ENCODE data around the gene RSAD2.
"Not testable (repeated sequence)": the region's sequence is repeated elsewhere in the genome, so short reads cannot be mapped to it uniquely, and the experiment has no call there.

Gene RSAD2

GRCh38 chr2:6881516-6881915 is 3.9 kb downstream of the RSAD2 start:
- no peak overlapping the region for H3K27ac ChIP-seq (ENCODE audit: low read depth, low read length, severe bottlenecking)
- peaks cover 6% of the 10 kb centered on the region for H3K9me3 ChIP-seq (ENCODE audit: control insufficient read depth, low read length)
- 87 to 98% methylated on average over 5 of the region's 5 CpGs for WGBS, 2 experiments (ENCODE audit: insufficient coverage in 2 of 2)
- H3K4me1 ChIP-seq (ENCODE audit: control insufficient read depth, insufficient read depth, low read length, poor library complexity, severe bottlenecking) = no peaks in the 10 kb centered on the region
- H3K36me3 ChIP-seq (ENCODE audit: control insufficient read depth, insufficient read depth, low read length) = no peaks in the 10 kb centered on the region
- no peak overlapping the region for H3K4me3 ChIP-seq (ENCODE audit: extremely low read depth, insufficient read depth, low read length, poor library complexity, severe bottlenecking)

GRCh38 chr2:6883448-6884122 is 6.0 kb downstream of the RSAD2 start:
- WGBS, 2 experiments (ENCODE audit: insufficient coverage in 2 of 2) = 87 to 92% methylated on average over 5 to 7 of the region's 7 CpGs

GRCh38 chr2:6885551-6885950 is 8.0 kb downstream of the RSAD2 start:
- 73 to 91% methylated on average over 2 of the region's 2 CpGs for WGBS, 2 experiments (ENCODE audit: insufficient coverage in 2 of 2)
- Histone ChIP-seq H3K27ac (ENCODE audit: low read depth, low read length, severe bottlenecking) (no peak overlapping the region), H3K9me3 (ENCODE audit: control insufficient read depth, low read length) (no peaks in the 10 kb centered on the region), H3K4me3 (ENCODE audit: extremely low read depth, insufficient read depth, low read length, poor library complexity, severe bottlenecking) (no peak overlapping the region), H3K36me3 (ENCODE audit: control insufficient read depth, insufficient read depth, low read length) (no peaks in the 10 kb centered on the region), H3K4me1 (ENCODE audit: control insufficient read depth, insufficient read depth, low read length, poor library complexity, severe bottlenecking) (no peaks in the 10 kb centered on the region)

More at GRCh38 chr2:6883448-6884122, 6.0 kb downstream of the RSAD2 start:
- Histone ChIP-seq H3K36me3 (ENCODE audit: control insufficient read depth, insufficient read depth, low read length) (no peaks in the 10 kb centered on the region), H3K27ac (ENCODE audit: low read depth, low read length, severe bottlenecking) (no peak overlapping the region), H3K4me3 (ENCODE audit: extremely low read depth, insufficient read depth, low read length, poor library complexity, severe bottlenecking) (no peak overlapping the region), H3K9me3 (ENCODE audit: control insufficient read depth, low read length) (peaks cover 6% of the 10 kb centered on the region), H3K4me1 (ENCODE audit: control insufficient read depth, insufficient read depth, low read length, poor library complexity, severe bottlenecking) (no peaks in the 10 kb centered on the region)

- Histone ChIP-seq H3K36me3 (ENCODE audit: control insufficient read depth, insufficient read depth, low read length) (no peaks in the 10 kb centered on the region), H3K4me3 (ENCODE audit: extremely low read depth, insufficient read depth, low read length, poor library complexity, severe bottlenecking) (no peak overlapping the region)
- WGBS, 2 experiments (ENCODE audit: insufficient coverage in 2 of 2) = 100% methylated on average over 1 of the region's 3 CpGs
These were observed 8.4 kb downstream of the RSAD2 start for GRCh38 chr2:6885968-6886367.

GRCh38 chr2:6887751-6888192 is 10.2 kb downstream of the RSAD2 start:
- Histone ChIP-seq H3K36me3 (ENCODE audit: control insufficient read depth, insufficient read depth, low read length) (no peaks in the 10 kb centered on the region), H3K9me3 (ENCODE audit: control insufficient read depth, low read length) (no peaks in the 10 kb centered on the region), H3K4me1 (ENCODE audit: control insufficient read depth, insufficient read depth, low read length, poor library complexity, severe bottlenecking) (no peaks in the 10 kb centered on the region), H3K27ac (ENCODE audit: low read depth, low read length, severe bottlenecking) (no peak overlapping the region), H3K4me3 (ENCODE audit: extremely low read depth, insufficient read depth, low read length, poor library complexity, severe bottlenecking) (no peak overlapping the region)
- WGBS, 2 experiments (ENCODE audit: insufficient coverage in 2 of 2) = 81 to 88% methylated on average over 3 of the region's 3 CpGs

More at GRCh38 chr2:6885968-6886367, 8.4 kb downstream of the RSAD2 start:
- Histone ChIP-seq H3K9me3 (ENCODE audit: control insufficient read depth, low read length) (no peaks in the 10 kb centered on the region), H3K27ac (ENCODE audit: low read depth, low read length, severe bottlenecking) (no peak overlapping the region), H3K4me1 (ENCODE audit: control insufficient read depth, insufficient read depth, low read length, poor library complexity, severe bottlenecking) (no peaks in the 10 kb centered on the region)

GRCh38 chr2:6888724-6889123 is 11.1 kb downstream of the RSAD2 start:
- H3K4me1 ChIP-seq (ENCODE audit: control insufficient read depth, insufficient read depth, low read length, poor library complexity, severe bottlenecking) = no peaks in the 10 kb centered on the region
- H3K27ac ChIP-seq (ENCODE audit: low read depth, low read length, severe bottlenecking) = no peak overlapping the region
- H3K4me3 ChIP-seq (ENCODE audit: extremely low read depth, insufficient read depth, low read length, poor library complexity, severe bottlenecking) = no peak overlapping the region
- H3K9me3 ChIP-seq (ENCODE audit: control insufficient read depth, low read length) = no peaks in the 10 kb centered on the region
- 92 to 100% methylated on average over 1 to 2 of the region's 4 CpGs for WGBS, 2 experiments (ENCODE audit: insufficient coverage in 2 of 2)
- no peaks in the 10 kb centered on the region for H3K36me3 ChIP-seq (ENCODE audit: control insufficient read depth, insufficient read depth, low read length)

GRCh38 chr2:6893876-6894482 is 16.4 kb downstream of the RSAD2 start:
- H3K4me1 ChIP-seq (ENCODE audit: control insufficient read depth, insufficient read depth, low read length, poor library complexity, severe bottlenecking) = no peaks in the 10 kb centered on the region
- no peaks in the 10 kb centered on the region for H3K36me3 ChIP-seq (ENCODE audit: control insufficient read depth, insufficient read depth, low read length)
- 80 to 83% methylated on average over 2 of the region's 2 CpGs for WGBS, 2 experiments (ENCODE audit: insufficient coverage in 2 of 2)
- no peak overlapping the region for H3K4me3 ChIP-seq (ENCODE audit: extremely low read depth, insufficient read depth, low read length, poor library complexity, severe bottlenecking)
- H3K27ac ChIP-seq (ENCODE audit: low read depth, low read length, severe bottlenecking) = no peak overlapping the region
- H3K9me3 ChIP-seq (ENCODE audit: control insufficient read depth, low read length) = no peaks in the 10 kb centered on the region

GRCh38 chr2:6896930-6897759 is 19.6 kb downstream of the RSAD2 start:
- WGBS, 2 experiments (ENCODE audit: insufficient coverage in 2 of 2) = 97 to 100% methylated on average over 2 to 3 of the region's 5 CpGs

GRCh38 chr2:6902581-6902980 is 25.0 kb downstream of the RSAD2 start:
- not testable (repeated sequence) for H3K9me3 ChIP-seq (ENCODE audit: control insufficient read depth, low read length); H3K27ac ChIP-seq (ENCODE audit: low read depth, low read length, severe bottlenecking); H3K4me1 ChIP-seq (ENCODE audit: control insufficient read depth, insufficient read depth, low read length, poor library complexity, severe bottlenecking); H3K4me3 ChIP-seq (ENCODE audit: extremely low read depth, insufficient read depth, low read length, poor library complexity, severe bottlenecking); H3K36me3 ChIP-seq (ENCODE audit: control insufficient read depth, insufficient read depth, low read length)
- WGBS, 2 experiments (ENCODE audit: insufficient coverage in 2 of 2) = 90 to 100% methylated on average over 1 to 2 of the region's 2 CpGs

More at GRCh38 chr2:6896930-6897759, 19.6 kb downstream of the RSAD2 start:
- no peaks in the 10 kb centered on the region for H3K4me1 ChIP-seq (ENCODE audit: control insufficient read depth, insufficient read depth, low read length, poor library complexity, severe bottlenecking)
- no peak overlapping the region for H3K4me3 ChIP-seq (ENCODE audit: extremely low read depth, insufficient read depth, low read length, poor library complexity, severe bottlenecking)
- no peaks in the 10 kb centered on the region for H3K9me3 ChIP-seq (ENCODE audit: control insufficient read depth, low read length)
- H3K27ac ChIP-seq (ENCODE audit: low read depth, low read length, severe bottlenecking) = no peak overlapping the region
- H3K36me3 ChIP-seq (ENCODE audit: control insufficient read depth, insufficient read depth, low read length) = no peaks in the 10 kb centered on the region

- Histone ChIP-seq H3K4me1 (ENCODE audit: control insufficient read depth, insufficient read depth, low read length, poor library complexity, severe bottlenecking) (peaks cover 7% of the 10 kb centered on the region), H3K9me3 (ENCODE audit: control insufficient read depth, low read length) (no peaks in the 10 kb centered on the region), H3K27ac (ENCODE audit: low read depth, low read length, severe bottlenecking) (no peak overlapping the region), H3K36me3 (ENCODE audit: control insufficient read depth, insufficient read depth, low read length) (no peaks in the 10 kb centered on the region), H3K4me3 (ENCODE audit: extremely low read depth, insufficient read depth, low read length, poor library complexity, severe bottlenecking) (no peak overlapping the region)
- no CpG with 5 or more reads among the region's 1 CpG for WGBS, 2 experiments (ENCODE audit: insufficient coverage in 2 of 2)
These were observed 28.1 kb downstream of the RSAD2 start for GRCh38 chr2:6905668-6906067.
